ENCODE data around the gene CFD.
"Not testable (repeated sequence)": the region's sequence is repeated elsewhere in the genome, so short reads cannot be mapped to it uniquely, and the experiment has no call there.

CFD gene

DNA sequence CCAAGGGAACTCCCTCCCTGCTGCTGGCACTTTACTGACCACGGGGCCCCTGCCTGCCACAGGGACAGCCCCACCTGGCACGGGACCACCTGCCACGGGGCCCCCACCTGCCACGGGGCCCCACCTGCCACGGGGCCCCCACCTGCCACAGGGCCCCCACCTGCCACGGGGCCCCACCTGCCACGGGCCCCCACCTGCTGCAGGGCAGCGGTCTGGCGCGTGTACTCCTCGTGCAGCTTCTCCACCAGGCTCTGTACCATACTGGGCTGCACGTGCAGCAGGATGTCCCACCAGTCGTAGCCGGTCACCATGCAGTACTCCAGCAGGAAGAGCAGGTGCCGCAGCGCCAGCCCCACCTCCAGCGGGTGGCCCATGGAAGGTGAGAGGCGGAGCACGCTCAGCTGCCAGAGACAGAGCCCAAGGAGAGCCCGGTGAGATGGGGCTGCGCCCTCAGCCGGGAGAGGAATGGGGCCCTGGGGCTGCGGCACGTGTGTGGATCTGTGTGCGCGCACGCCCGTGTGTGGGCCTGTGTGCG, 17.4 kb downstream of the CFD start:
- DNase-seq (ENCODE audit: low read depth) = no peak
- TF ChIP-seq, protein P1, sequence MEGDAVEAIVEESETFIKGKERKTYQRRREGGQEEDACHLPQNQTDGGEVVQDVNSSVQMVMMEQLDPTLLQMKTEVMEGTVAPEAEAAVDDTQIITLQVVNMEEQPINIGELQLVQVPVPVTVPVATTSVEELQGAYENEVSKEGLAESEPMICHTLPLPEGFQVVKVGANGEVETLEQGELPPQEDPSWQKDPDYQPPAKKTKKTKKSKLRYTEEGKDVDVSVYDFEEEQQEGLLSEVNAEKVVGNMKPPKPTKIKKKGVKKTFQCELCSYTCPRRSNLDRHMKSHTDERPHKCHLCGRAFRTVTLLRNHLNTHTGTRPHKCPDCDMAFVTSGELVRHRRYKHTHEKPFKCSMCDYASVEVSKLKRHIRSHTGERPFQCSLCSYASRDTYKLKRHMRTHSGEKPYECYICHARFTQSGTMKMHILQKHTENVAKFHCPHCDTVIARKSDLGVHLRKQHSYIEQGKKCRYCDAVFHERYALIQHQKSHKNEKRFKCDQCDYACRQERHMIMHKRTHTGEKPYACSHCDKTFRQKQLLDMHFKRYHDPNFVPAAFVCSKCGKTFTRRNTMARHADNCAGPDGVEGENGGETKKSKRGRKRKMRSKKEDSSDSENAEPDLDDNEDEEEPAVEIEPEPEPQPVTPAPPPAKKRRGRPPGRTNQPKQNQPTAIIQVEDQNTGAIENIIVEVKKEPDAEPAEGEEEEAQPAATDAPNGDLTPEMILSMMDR (IDR thresholded peaks at IDR 0.05; ENCODE audit: low read depth, low read length, missing control alignments) = no peak
- in situ Hi-C loops (cut with HindIII; ENCODE audit: low sequenced_read_pairs) = no loop called here
- no peak overlapping the region for H3K4me3 ChIP-seq (ENCODE audit: low read depth, low read length)

DNA sequence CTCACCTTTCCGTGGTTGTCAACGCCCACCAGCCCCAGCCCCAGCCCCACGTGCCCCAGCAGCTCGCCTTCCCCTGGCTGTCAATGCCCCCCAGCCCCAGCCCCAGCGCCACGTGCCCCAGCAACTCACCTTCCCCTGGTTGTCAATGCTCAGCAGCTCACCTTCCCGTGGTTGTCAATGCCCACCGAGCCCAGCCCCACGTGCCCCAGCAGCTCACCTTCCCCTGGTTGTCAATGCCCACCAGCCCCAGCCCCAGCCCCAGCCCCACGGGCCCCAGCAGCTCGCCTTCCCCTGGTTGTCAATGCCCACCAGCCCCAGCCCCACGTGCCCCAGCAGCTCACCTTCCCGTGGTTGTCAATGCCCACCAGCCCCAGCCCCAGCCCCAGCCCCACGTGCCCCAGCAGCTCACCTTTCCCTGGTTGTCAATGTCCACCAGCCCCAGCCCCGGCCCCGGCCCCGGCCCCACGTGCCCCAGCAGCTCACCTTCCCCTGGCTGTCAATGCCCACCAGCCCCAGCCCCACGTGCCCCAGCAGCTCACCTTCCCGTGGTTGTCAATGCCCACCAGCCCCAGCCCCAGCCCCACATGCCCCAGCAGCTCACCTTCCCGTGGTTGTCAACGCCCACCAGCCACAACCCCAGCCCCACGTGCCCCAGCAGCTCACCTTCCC, 18.7 kb downstream of the CFD start:
- in situ Hi-C loops (cut with HindIII; ENCODE audit: low sequenced_read_pairs); DNase-seq (ENCODE audit: low read depth); H3K4me3 ChIP-seq (ENCODE audit: low read depth, low read length): not testable (repeated sequence)

DNA sequence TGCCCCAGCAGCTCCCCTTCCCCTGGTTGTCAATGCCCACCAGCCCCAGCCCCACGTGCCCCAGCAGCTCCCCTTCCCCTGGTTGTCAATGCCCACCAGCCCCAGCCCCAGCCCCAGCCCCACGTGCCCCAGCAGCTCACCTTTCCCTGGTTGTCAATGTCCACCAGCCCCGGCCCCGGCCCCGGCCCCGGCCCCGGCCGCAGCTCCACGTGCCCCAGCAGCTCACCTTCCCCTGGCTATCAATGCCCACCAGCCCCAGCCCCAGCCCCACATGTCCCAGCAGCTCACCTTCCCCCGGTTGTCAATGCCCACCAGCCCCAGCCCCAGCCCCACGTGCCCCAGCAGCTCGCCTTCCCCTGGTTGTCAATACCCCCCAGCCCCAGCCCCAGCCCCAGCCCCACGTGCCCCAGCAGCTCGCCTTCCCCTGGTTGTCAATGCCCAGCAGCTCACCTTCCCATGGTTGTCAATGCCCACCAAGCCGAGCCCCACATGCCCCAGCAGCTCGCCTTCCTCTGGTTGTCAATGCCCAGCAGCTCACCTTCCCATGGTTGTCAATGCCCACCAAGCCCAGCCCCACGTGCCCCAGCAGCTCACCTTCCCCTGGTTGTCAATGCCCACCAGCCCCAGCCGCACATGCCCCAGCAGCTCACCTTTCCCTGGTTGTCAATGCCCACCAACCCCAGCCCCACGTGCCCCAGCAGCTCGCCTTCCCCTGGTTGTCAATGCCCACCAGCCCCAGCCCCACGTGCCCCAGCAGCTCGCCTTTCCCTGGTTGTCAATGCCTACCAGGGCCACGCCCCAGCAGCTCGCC, 19.5 kb downstream of the CFD start:
- in situ Hi-C loops (cut with HindIII; ENCODE audit: low sequenced_read_pairs); H3K4me3 ChIP-seq (ENCODE audit: low read depth, low read length); DNase-seq (ENCODE audit: low read depth): not testable (repeated sequence)

DNA sequence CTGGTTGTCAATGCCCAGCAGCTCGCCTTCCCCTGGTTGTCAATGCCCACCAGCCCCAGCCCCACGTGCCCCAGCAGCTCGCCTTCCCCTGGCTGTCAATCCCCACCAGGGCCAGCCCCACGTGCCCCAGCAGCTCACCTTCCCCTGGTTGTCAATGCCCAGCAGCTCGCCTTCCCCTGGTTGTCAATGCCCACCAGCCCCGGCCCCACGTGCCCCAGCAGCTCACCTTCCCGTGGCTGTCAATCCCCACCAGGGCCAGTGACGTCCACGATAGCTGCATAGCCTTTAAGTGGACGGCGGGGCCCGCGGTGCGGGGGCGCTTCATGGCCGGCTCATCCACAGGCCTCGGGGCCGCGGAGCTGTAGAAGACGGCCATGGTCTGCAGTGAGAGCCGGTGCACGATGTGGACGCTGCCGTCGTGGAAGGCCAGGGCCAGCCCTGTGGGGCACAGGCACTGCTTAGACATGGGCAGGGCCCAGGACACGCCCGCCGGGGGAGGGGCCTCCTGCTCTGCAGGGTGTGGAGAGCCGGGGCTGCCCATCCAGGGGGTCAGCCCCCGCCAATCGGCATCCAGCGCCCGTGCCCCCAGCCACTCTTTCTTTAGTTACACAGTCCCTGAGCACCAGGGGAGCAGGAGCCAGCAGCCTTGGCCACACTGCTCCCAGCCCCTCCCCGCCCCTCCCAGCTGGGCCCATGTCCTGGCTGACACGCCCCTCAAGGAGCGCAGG, 20.4 kb downstream of the CFD start:
- in situ Hi-C loops (cut with HindIII; ENCODE audit: low sequenced_read_pairs) = no loop called here
- TF ChIP-seq, protein P1 (IDR thresholded peaks at IDR 0.05; ENCODE audit: low read depth, low read length, missing control alignments) = no peak
- no peak for DNase-seq (ENCODE audit: low read depth)
- no peak overlapping the region for H3K4me3 ChIP-seq (ENCODE audit: low read depth, low read length)

DNA sequence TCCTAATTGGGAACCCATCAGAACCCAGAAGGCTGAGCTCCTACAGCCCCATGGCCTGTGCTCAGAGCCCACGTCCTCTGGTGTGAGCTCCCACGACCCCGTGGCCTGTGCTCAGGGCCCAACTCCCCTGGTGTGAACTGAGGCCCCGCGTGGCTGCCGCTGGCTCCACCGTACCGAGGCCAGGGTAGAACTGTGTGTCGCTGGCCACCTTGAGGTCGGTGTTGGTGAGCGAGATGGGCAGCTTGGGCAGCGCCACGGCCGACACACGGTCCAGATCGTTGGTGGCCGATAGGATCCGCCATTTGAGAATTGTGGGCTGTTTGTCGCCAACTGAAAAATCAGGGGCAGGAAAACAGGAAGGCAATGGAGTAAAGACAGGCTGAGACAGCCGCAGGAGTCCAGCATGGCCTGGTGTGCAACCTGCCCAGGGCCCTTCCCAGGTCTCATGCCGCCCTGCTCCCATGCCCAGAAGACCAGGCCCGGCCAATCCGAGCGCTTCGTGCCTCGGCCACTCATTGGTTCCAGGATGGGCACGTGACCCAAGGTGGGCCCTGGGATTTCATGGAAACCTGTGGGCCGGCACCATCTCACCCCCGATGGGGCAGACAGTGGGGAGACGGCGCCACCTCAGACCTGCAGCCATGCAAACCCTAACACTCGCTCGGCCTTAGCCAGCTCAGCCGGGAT, 22.1 kb downstream of the CFD start:
- no peak overlapping the region for H3K4me3 ChIP-seq (ENCODE audit: low read depth, low read length)
- in situ Hi-C loops (cut with HindIII; ENCODE audit: low sequenced_read_pairs) = no loop called here

DNA sequence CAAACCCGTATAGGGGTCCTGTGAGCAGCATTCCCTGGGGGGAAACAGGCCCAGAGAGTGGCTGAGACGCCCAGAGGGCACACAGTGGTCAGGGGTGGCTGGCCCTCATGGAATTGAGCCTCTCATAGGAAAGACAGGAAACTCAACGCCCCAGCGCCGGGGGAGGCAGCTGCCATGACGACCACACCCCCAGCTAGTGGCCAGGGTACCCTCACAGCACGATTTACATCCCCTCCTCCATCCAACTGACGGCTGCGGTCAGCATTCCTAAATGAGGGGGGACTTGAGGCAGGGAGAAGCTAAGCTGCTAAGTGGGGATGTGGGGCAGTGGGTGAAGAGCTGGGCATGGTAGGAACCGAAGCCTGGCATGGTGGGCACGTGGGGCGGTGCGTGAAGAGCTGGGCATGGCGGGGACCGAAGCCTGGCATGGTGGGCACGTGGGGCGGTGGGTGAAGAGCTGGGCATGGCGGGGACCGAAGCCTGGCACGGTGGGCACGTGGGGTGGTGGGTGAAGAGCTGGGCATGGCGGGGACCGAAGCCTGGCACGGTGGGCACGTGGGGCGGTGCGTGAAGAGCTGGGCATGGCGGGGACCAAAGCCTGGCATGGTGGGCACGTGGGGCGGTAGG, 23.5 kb downstream of the CFD start:
- H3K4me3 ChIP-seq (ENCODE audit: low read depth, low read length) = no peak overlapping the region
- in situ Hi-C loops (cut with HindIII; ENCODE audit: low sequenced_read_pairs) = no loop called here
- TF ChIP-seq, protein P1 (IDR thresholded peaks at IDR 0.05; ENCODE audit: low read depth, low read length, missing control alignments) = no peak
- DNase-seq (ENCODE audit: low read depth) = no peak

More for the DNA sequence above, 22.1 kb downstream of the CFD start:
- DNase-seq (ENCODE audit: low read depth) = no peak
- TF ChIP-seq, protein P1 (IDR thresholded peaks at IDR 0.05; ENCODE audit: low read depth, low read length, missing control alignments) = no peak
